ENCODE results near the gene HOXA13. TPM values are rescaled to one million over a fixed set of nuclear protein-coding genes. Genes with fewer than 3 reads are reported as not detected.

The HOXA13 gene
- total RNA-seq, 2 donors from 2014 or later, result 35.2 to 39.4 TPM

- DNase-seq, result peak; percentile 30 to 46
- intact Hi-C loops (cut with DNase I, micrococcal nuclease), result no loop called here
- ATAC-seq, result no peak
These were observed 41.2 kb downstream of the HOXA13 start for GRCh38 chr7:27158436-27159265.

GRCh38 chr7:27157702-27158431, 42.0 kb downstream of the HOXA13 start:
- intact Hi-C loops (cut with DNase I, micrococcal nuclease), result no loop called here
- ATAC-seq (peak; percentile 44), DNase-seq (peak; percentile 54 to 75)

- ATAC-seq, result no peak
- peak; percentile 47 for DNase-seq
- intact Hi-C loops (cut with DNase I, micrococcal nuclease), result no loop called here
These were observed 42.8 kb downstream of the HOXA13 start for GRCh38 chr7:27156916-27157701.

GRCh38 chr7:27156508-27156898, 43.4 kb downstream of the HOXA13 start, which contains the start of gene HOXA7:
TSS of gene HOXA7 (minus strand) at chr7:27156675. CDS start at chr7:27156545, 130 bp downstream.
- intact Hi-C loops (cut with DNase I, micrococcal nuclease), result no loop called here
- no peak for ATAC-seq
- peak; percentile 76 to 83 for DNase-seq

- ATAC-seq (peak; percentile 30), DNase-seq (peak; percentile 74 to 79)
- intact Hi-C loops (cut with DNase I, micrococcal nuclease), result no loop called here
These were observed 43.9 kb downstream of the HOXA13 start for GRCh38 chr7:27155816-27156507.

- DNase-seq, result peak; percentile 39 to 63
- intact Hi-C loops (cut with DNase I, micrococcal nuclease), result no loop called here
These were observed 44.7 kb downstream of the HOXA13 start for GRCh38 chr7:27154901-27155815.

GRCh38 chr7:27154369-27154768, 45.5 kb downstream of the HOXA13 start:
- peak; percentile 28 to 33 for DNase-seq
- intact Hi-C loops (cut with DNase I, micrococcal nuclease), result no loop called here
- no peak for ATAC-seq

More at GRCh38 chr7:27154901-27155815, 44.7 kb downstream of the HOXA13 start:
- ATAC-seq, result no peak

GRCh38 chr7:27153526-27153925, 46.4 kb downstream of the HOXA13 start:
- DNase-seq (peak in 1 of 2 donors; percentile 28), ATAC-seq (no peak)
- intact Hi-C loops (cut with DNase I, micrococcal nuclease), result no loop called here

- intact Hi-C loops (cut with DNase I, micrococcal nuclease), result no loop called here
- ATAC-seq (no peak), DNase-seq (no peak)
These were observed 47.0 kb downstream of the HOXA13 start for GRCh38 chr7:27152816-27153442.

- peak; percentile 48 for ATAC-seq
- peak; percentile 85 to 87 for DNase-seq
- intact Hi-C loops (cut with DNase I, micrococcal nuclease), result no loop called here
These were observed 47.7 kb downstream of the HOXA13 start, which contains the start of gene HOXA3 for GRCh38 chr7:27151931-27152815. TSS of gene HOXA3 (minus strand) at chr7:27152583. CDS start at chr7:27110640, 41,943 bp downstream.

GRCh38 chr7:27151341-27151930, 48.5 kb downstream of the HOXA13 start:
- intact Hi-C loops (cut with DNase I, micrococcal nuclease), result no loop called here

GRCh38 chr7:27150568-27151340, 49.1 kb downstream of the HOXA13 start:
- intact Hi-C loops (cut with DNase I, micrococcal nuclease), result no loop called here

More at GRCh38 chr7:27151341-27151930, 48.5 kb downstream of the HOXA13 start:
- DNase-seq, result peak in 1 of 2 donors; percentile 40
- no peak for ATAC-seq

GRCh38 chr7:27149842-27150567, 49.9 kb downstream of the HOXA13 start:
- DNase-seq (peak; percentile 46 to 53), ATAC-seq (no peak)
- intact Hi-C loops (cut with DNase I, micrococcal nuclease), result no loop called here

More at GRCh38 chr7:27150568-27151340, 49.1 kb downstream of the HOXA13 start:
- DNase-seq, result peak; percentile 81 to 85
- ATAC-seq, result peak; percentile 38

Data from left colon (tissue), 2 donors.